GM03348 (cell line): ENCODE measurements around the gene TMEM147.

Experiments
- DNase-seq: peaks from one replicate; pipeline ENCODE4 v3.0.0; 2012; ENCODE audit warnings: low spot score

The TMEM147 gene

GRCh38 chr19:35545001-35545854 is at the start of gene TMEM147:
Gene TMEM147, plus strand, starts transcription at chr19:35545626. Its CDS starts 114 bp downstream, at chr19:35545740.
- DNase-seq, result peak; percentile 99

- DNase-seq, result no peak
Observed at GRCh38 chr19:35497406-35497805, 48.0 kb upstream of the TMEM147 start.

- DNase-seq, result no peak
Observed at GRCh38 chr19:35498220-35498619, 47.2 kb upstream of the TMEM147 start.

- DNase-seq, result no peak
Observed at GRCh38 chr19:35498984-35499527, 46.4 kb upstream of the TMEM147 start.

- DNase-seq, result no peak
Observed at GRCh38 chr19:35500611-35501010, 44.8 kb upstream of the TMEM147 start.

GRCh38 chr19:35501684-35502083 is 43.7 kb upstream of the TMEM147 start:
- DNase-seq, result no peak

- DNase-seq, result no peak
Observed at GRCh38 chr19:35502751-35503150, 42.7 kb upstream of the TMEM147 start.

- no peak for DNase-seq
Observed at GRCh38 chr19:35506011-35506410, 39.4 kb upstream of the TMEM147 start.

- no peak for DNase-seq
Observed at GRCh38 chr19:35507561-35507960, 37.9 kb upstream of the TMEM147 start.

GRCh38 chr19:35508129-35508528 is 37.3 kb upstream of the TMEM147 start:
- no peak for DNase-seq

- no peak for DNase-seq
Observed at GRCh38 chr19:35509018-35509652, 36.3 kb upstream of the TMEM147 start.

GRCh38 chr19:35509861-35510625 is 35.4 kb upstream of the TMEM147 start:
- DNase-seq, result peak; percentile 92

GRCh38 chr19:35510626-35510964 is 34.8 kb upstream of the TMEM147 start:
- no peak for DNase-seq

GRCh38 chr19:35511337-35511736 is 34.1 kb upstream of the TMEM147 start:
- no peak for DNase-seq

GRCh38 chr19:35512831-35513627 is 32.4 kb upstream of the TMEM147 start:
- no peak for DNase-seq

GRCh38 chr19:35513628-35514281 is 31.7 kb upstream of the TMEM147 start, which contains the start of gene DMKN:
Gene DMKN, minus strand, starts transcription at chr19:35513649. Its CDS starts 174 bp downstream, at chr19:35513475.
- peak; percentile 78 for DNase-seq

GRCh38 chr19:35514282-35514809 is 31.1 kb upstream of the TMEM147 start:
- DNase-seq, result peak; percentile 80

- no peak for DNase-seq
Observed at GRCh38 chr19:35516310-35516709, 29.1 kb upstream of the TMEM147 start.

- no peak for DNase-seq
Observed at GRCh38 chr19:35517342-35517741, 28.1 kb upstream of the TMEM147 start.

- DNase-seq, result peak; percentile 89
Observed at GRCh38 chr19:35518313-35518712, 27.1 kb upstream of the TMEM147 start.

GRCh38 chr19:35519291-35519690 is 26.1 kb upstream of the TMEM147 start:
- DNase-seq, result peak; percentile 48
